IMR-90 (cell line): Measurements from ENCODE around the gene RAB1A. TPM values are rescaled to one million over a fixed set of nuclear protein-coding genes. Genes with fewer than 3 reads are reported as not detected.

Experiments
- ATAC-seq: fragments of 200-7000 bp; cut with Tn5 transposase; 2 replicates; pipeline ENCODE4 v1.9.1; 2020; ENCODE audit warnings: low read depth, mild to moderate bottlenecking, moderate library complexity
- BruUV-seq: library from RNA; stranded (reverse); fragments of 400-500 nt; replicated peaks from 2 replicates; lab custom pipeline; 2021; lab: Mats Ljungman, UMichigan
- CTCF ChIA-PET: fragments of 300-600 bp; formaldehyde crosslinking; extraction: SDS; loops from one replicate; lab custom pipeline; 2021; ENCODE audit warnings: antibody characterized with exemption; lab: Yijun Ruan, JAX
- POLR2A ChIA-PET: fragments of 300-600 bp; sonication (Branson Sonifier 250); formaldehyde crosslinking; loops from one replicate; lab custom pipeline; 2022; ENCODE audit warnings: antibody characterized with exemption; ENCODE audit not compliant: unreplicated experiment; lab: Charles Lee
- DNase-seq: peaks from one replicate; pipeline ENCODE4 v3.0.0; 2013
- H2AFZ ChIP-seq: replicated peaks from 2 replicates; pipeline ENCODE3; 2013; ENCODE audit warnings: low read length, mild to moderate bottlenecking; ENCODE audit not compliant: poor library complexity
- H2AK5ac ChIP-seq: 2 replicates; pipeline ENCODE4 v1.6.1; 2013; ENCODE audit warnings: low read depth, low read length, inconsistent platforms
- H2AK9ac ChIP-seq: replicated peaks from 2 replicates; pipeline ENCODE3; 2013; ENCODE audit warnings: mild to moderate bottlenecking, low read depth, low read length, moderate library complexity; ENCODE audit not compliant: poor library complexity
- H2BK120ac ChIP-seq: 2 replicates; pipeline ENCODE4 v1.6.1; 2013; ENCODE audit warnings: low read depth, low read length, inconsistent platforms
- H2BK15ac ChIP-seq: 3 replicates; pipeline ENCODE4 v1.6.1; 2013; ENCODE audit warnings: low read depth, low read length, inconsistent platforms
- H2BK20ac ChIP-seq: 2 replicates; pipeline ENCODE4 v1.6.1; 2013; ENCODE audit warnings: low read depth, mild to moderate bottlenecking, inconsistent platforms, low read length, moderate library complexity
- H2BK5ac ChIP-seq: 2 replicates; pipeline ENCODE4 v1.6.1; 2013; ENCODE audit warnings: mild to moderate bottlenecking, low read depth, low read length, inconsistent platforms; ENCODE audit not compliant: poor library complexity, severe bottlenecking
- H3K14ac ChIP-seq: replicated peaks from 2 replicates; pipeline ENCODE4 v1.6.1; 2013; ENCODE audit warnings: low read depth, low read length, inconsistent platforms
- H3K18ac ChIP-seq: 2 replicates; pipeline ENCODE4 v1.6.1; 2013; ENCODE audit warnings: low read depth, low read length, control low read depth
- H3K23ac ChIP-seq: 2 replicates; pipeline ENCODE4 v1.6.1; 2013; ENCODE audit warnings: low read depth, low read length, inconsistent platforms
- H3K27ac ChIP-seq: 2 replicates; pipeline ENCODE4 v1.5.1; 2013; ENCODE audit warnings: mild to moderate bottlenecking, control low read depth, low read length; ENCODE audit not compliant: insufficient read depth
- H3K27me3 ChIP-seq: 2 replicates; pipeline ENCODE4 v1.6.1; 2013; ENCODE audit warnings: low read length; ENCODE audit not compliant: control insufficient read depth, insufficient read depth
- H3K36me3 ChIP-seq: 2 replicates; pipeline ENCODE4 v1.6.1; 2013; ENCODE audit warnings: low read length, mixed read lengths; ENCODE audit not compliant: control insufficient read depth, insufficient read depth
- H3K4ac ChIP-seq: 2 replicates; pipeline ENCODE4 v1.6.1; 2013; ENCODE audit warnings: low read depth, low read length, inconsistent platforms
- H3K4me1 ChIP-seq: 2 replicates; pipeline ENCODE4 v1.6.1; 2013; ENCODE audit warnings: low read length, mixed read lengths; ENCODE audit not compliant: control insufficient read depth, insufficient read depth
- H3K4me2 ChIP-seq: 2 replicates; pipeline ENCODE4 v1.6.1; 2013; ENCODE audit warnings: low read depth, mild to moderate bottlenecking, control low read depth, low read length, moderate library complexity
- H3K4me3 ChIP-seq: 2 replicates; pipeline ENCODE4 v1.5.1; 2013; ENCODE audit warnings: low read depth, mild to moderate bottlenecking, control low read depth, low read length, moderate library complexity; ENCODE audit not compliant: insufficient read depth
- H3K56ac ChIP-seq: 2 replicates; pipeline ENCODE4 v1.6.1; 2013; ENCODE audit warnings: low read length, inconsistent platforms; ENCODE audit not compliant: insufficient read depth; ENCODE audit errors: extremely low read depth
- H3K79me1 ChIP-seq, 2 experiments: 2 replicates each; pipeline ENCODE4 v1.6.1; 2013; ENCODE audit warnings: low read length in 2 of 2, inconsistent platforms in 1 of 2, low read depth in 1 of 2
- H3K9ac ChIP-seq: 2 replicates; pipeline ENCODE4 v1.6.1; 2013; ENCODE audit warnings: low read depth, low read length, control low read depth
- H3K9me1 ChIP-seq: 2 replicates; pipeline ENCODE4 v1.6.1; 2013; ENCODE audit warnings: low read length, inconsistent platforms; ENCODE audit not compliant: insufficient read depth
- H3K9me3 ChIP-seq: 2 replicates; pipeline ENCODE4 v1.6.1; 2013; ENCODE audit warnings: low read length; ENCODE audit not compliant: control insufficient read depth, insufficient read depth
- H4K20me1 ChIP-seq: 2 replicates; pipeline ENCODE4 v1.6.1; 2013; ENCODE audit warnings: low read length, inconsistent platforms; ENCODE audit not compliant: insufficient read depth
- H4K5ac ChIP-seq: 2 replicates; pipeline ENCODE4 v1.6.1; 2013; ENCODE audit warnings: mild to moderate bottlenecking, low read depth, low read length, control low read depth
- H4K8ac ChIP-seq, 2 experiments: 2 replicates each; pipeline ENCODE4 v1.6.1; 2013; ENCODE audit warnings: low read depth in 2 of 2, low read length in 2 of 2, control low read depth in 1 of 2, inconsistent platforms in 1 of 2
- H4K91ac ChIP-seq: 2 replicates; pipeline ENCODE4 v1.6.1; 2013; ENCODE audit warnings: low read depth, low read length, inconsistent platforms; ENCODE audit not compliant: insufficient read depth
- BHLHE40 ChIP-seq: fragments of 150-350 bp; IDR thresholded peaks from 2 replicates; pipeline ENCODE4 v1.6.1; 2016; ENCODE audit warnings: mild to moderate bottlenecking, low read depth, low read length
- CHD1 ChIP-seq: IDR thresholded peaks from 2 replicates; pipeline ENCODE4 v1.6.1; 2012; ENCODE audit warnings: low read depth, low read length, improper control_type of control experiment
- MAZ ChIP-seq: IDR thresholded peaks from 2 replicates; pipeline ENCODE4 v1.6.1; 2012; ENCODE audit warnings: low read depth, mild to moderate bottlenecking, low read length, improper control_type of control experiment, moderate library complexity, borderline replicate concordance
- WGBS, 2 experiments: methylation state at CpG; one replicate each; pipeline versions ENCODE4 v1.1.5 to v1.1.7; 2013; ENCODE audit warnings: missing lambda C conversion rate in 2 of 2; ENCODE audit not compliant: insufficient read length in 1 of 2; ENCODE audit errors: extremely low coverage in 2 of 2; 5-methylcytosine and 5-hydroxymethylcytosine counted together
- dilution Hi-C: fragments of 300-500 bp; cut with HindIII; formaldehyde crosslinking; loops from one replicate; pipeline ENCODE4 v1.14.3; 2018; ENCODE audit warnings: low sequenced_read_pairs; ENCODE audit not compliant: unreplicated experiment
- in situ Hi-C: fragments of 300-500 bp; cut with MboI; formaldehyde crosslinking; loops from 3 replicates; pipeline ENCODE4 v1.14.3; 2019; ENCODE audit warnings: low sequenced_read_pairs, inconsistent platforms, mixed read lengths
- intact Hi-C: fragments of 100-400 bp; cut with micrococcal nuclease; formaldehyde crosslinking; loops from 2 replicates; pipeline ENCODE4 v1.10.0; 2022
- polyA plus RNA-seq, 3 experiments: library from polyadenylated mRNA; depleted of rRNA; stranded (reverse); fragments of >200 nt; gene quantifications; 2 replicates each; pipeline ENCODE4 v1.2.3, GENCODE V29; 2012; ENCODE audit warnings: low replicate concordance in 1 of 3
- total RNA-seq: library from RNA; depleted of rRNA; stranded (reverse); fragments of >200 nt; gene quantifications from 2 replicates; pipeline ENCODE4 v1.2.3, GENCODE V29; 2012

Gene RAB1A
- total and polyA plus RNA-seq, 2 of the 4 experiments (the other 2 are of a cell fraction), result 114 to 169 TPM

GRCh38 chr2:65077898-65078297 is 52.0 kb downstream of the RAB1A start:
- Histone ChIP-seq H3K4me2 (no peak overlapping the region), H3K79me1 (peaks cover 16 to 72% of the 10 kb centered on the region in 2 experiments), H3K4me1 (peaks cover 13% of the 10 kb centered on the region), H2BK5ac (no peak overlapping the region), H4K91ac (no peak overlapping the region), H2BK15ac (no peak overlapping the region), H3K14ac (no peak overlapping the region), H4K5ac (no peak overlapping the region), H3K4me3 (no peak overlapping the region), H3K9me1 (peaks cover 15% of the 10 kb centered on the region), H4K8ac (no peak overlapping the region), H3K27me3 (no peaks in the 10 kb centered on the region), H2BK120ac (no peak overlapping the region), H3K27ac (no peak overlapping the region), H4K20me1 (peaks cover 50% of the 10 kb centered on the region), H3K9ac (no peak overlapping the region), H2AFZ (no peak overlapping the region), H3K4ac (no peak overlapping the region), H2AK9ac (no peak overlapping the region), H3K9me3 (no peaks in the 10 kb centered on the region), H3K56ac (no peak overlapping the region), H2BK20ac (no peak overlapping the region), H3K23ac (no peak overlapping the region), H2AK5ac (peak overlapping the region; percentile 4; the same call in 1 of the 2 replicates), H3K36me3 (peaks cover 46% of the 10 kb centered on the region), H3K18ac (no peak overlapping the region)
- POLR2A ChIA-PET, result no interaction called here
- in situ Hi-C loops, result no loop called here
- WGBS, 2 experiments, result 100% methylated on average over 1 of the region's 7 CpGs; no CpG with 5 or more reads in 1 of the 2 experiments
- dilution Hi-C loops, result no loop called here
- ATAC-seq (no peak), DNase-seq (no peak)
- no peak for TF ChIP-seq CHD1
- TF ChIP-seq BHLHE40, result no peak
- no peak for TF ChIP-seq MAZ
- CTCF ChIA-PET, result no interaction called here
- BruUV-seq, result no TSS peak
- intact Hi-C loops, result no loop called here
